Right atrium auricular region (tissue), 2 donors: ENCODE data around the gene TMEM63B. TPM values are rescaled to one million over a fixed set of nuclear protein-coding genes. Genes with fewer than 3 reads are reported as not detected.
A peak's percentile ranks its signal among the peaks of the same experiment; 100 is the strongest.

ENCODE experiments used
- DNase-seq: peaks from one replicate; pipeline ENCODE4 v3.0.0-alpha.2; 2019; ENCODE audit warnings: low spot score
- H3K27ac ChIP-seq, 2 donors: fragments of 200-600 bp; sonication (generic); 1 replicate in 1 of 2; 2 replicates in 1 of 2; pipeline ENCODE4 v1.5.1; 2016 to 2019
- H3K27me3 ChIP-seq, 2 donors: fragments of 200-600 bp; sonication (generic); one replicate each; pipeline versions ENCODE4 v1.5.1 to v1.6.0; 2017 to 2019
- H3K36me3 ChIP-seq: fragments of 200-600 bp; sonication (generic); one replicate; pipeline ENCODE4 v1.5.1; 2016
- H3K4me1 ChIP-seq, 2 donors: fragments of 200-600 bp; sonication (generic); one replicate each; pipeline versions ENCODE4 v1.5.1 to v1.6.0; 2017 to 2019
- H3K4me3 ChIP-seq, 2 donors: fragments of 200-600 bp; sonication (generic); 1 replicate in 1 of 2; 2 replicates in 1 of 2; pipeline ENCODE4 v1.5.1; 2017 to 2019; ENCODE audit warnings: mild to moderate bottlenecking in 1 of 2, moderate library complexity in 1 of 2
- H3K9me3 ChIP-seq, 2 donors: fragments of 200-600 bp; sonication (generic); one replicate each; pipeline ENCODE4 v1.5.1; 2019
- CTCF ChIP-seq, 2 donors: fragments of 200-600 bp; sonication (generic); IDR thresholded peaks; one replicate each; pipeline ENCODE4 v1.5.1; 2019; ENCODE audit warnings: antibody characterized with exemption in 2 of 2
- total RNA-seq, 2 donors: library from RNA; depleted of rRNA; stranded (reverse); fragments of >200 nt; gene quantifications; one replicate each; pipeline ENCODE4 v1.1.0, GENCODE V29; 2016

Gene TMEM63B
- total RNA-seq, 2 donors from 2014 or later = 29.2 to 37.1 TPM

GRCh38 chr6:44099192-44099591 is 28.2 kb upstream of the TMEM63B start:
- Histone ChIP-seq H3K27me3 (no peaks in the 10 kb centered on the region), H3K27ac (no peak overlapping the region), H3K4me3 (no peak overlapping the region), H3K4me1 (peaks cover 0 to 20% of the 10 kb centered on the region in 2 donors), H3K36me3 (peaks cover 6% of the 10 kb centered on the region), H3K9me3 (no peaks in the 10 kb centered on the region)
- no peak for TF ChIP-seq CTCF (IDR thresholded peaks at IDR 0.05)
- no peak for DNase-seq

GRCh38 chr6:44100088-44100550 is 27.2 kb upstream of the TMEM63B start:
- no peak for DNase-seq
- H3K27me3 ChIP-seq = no peaks in the 10 kb centered on the region
- H3K9me3 ChIP-seq = no peaks in the 10 kb centered on the region
- H3K4me3 ChIP-seq = no peak overlapping the region
- peaks cover 0 to 28% of the 10 kb centered on the region in 2 donors for H3K4me1 ChIP-seq
- peak in 1 of 2 donors; percentile 67 for TF ChIP-seq CTCF (IDR thresholded peaks at IDR 0.05)
- H3K36me3 ChIP-seq = peaks cover 11% of the 10 kb centered on the region
- H3K27ac ChIP-seq = no peak overlapping the region

GRCh38 chr6:44101832-44102231 is 25.5 kb upstream of the TMEM63B start:
- H3K27ac ChIP-seq = no peak overlapping the region
- no peak for TF ChIP-seq CTCF (IDR thresholded peaks at IDR 0.05)
- no peak for DNase-seq
- H3K36me3 ChIP-seq = peaks cover 11% of the 10 kb centered on the region
- peaks cover 0 to 45% of the 10 kb centered on the region in 2 donors for H3K4me1 ChIP-seq
- no peaks in the 10 kb centered on the region for H3K27me3 ChIP-seq
- H3K9me3 ChIP-seq = no peaks in the 10 kb centered on the region
- no peak overlapping the region for H3K4me3 ChIP-seq

GRCh38 chr6:44102527-44102926 is 24.8 kb upstream of the TMEM63B start:
- H3K9me3 ChIP-seq = no peaks in the 10 kb centered on the region
- no peaks in the 10 kb centered on the region for H3K27me3 ChIP-seq
- no peak for DNase-seq
- no peak for TF ChIP-seq CTCF (IDR thresholded peaks at IDR 0.05)
- no peak overlapping the region for H3K4me3 ChIP-seq
- peaks cover 0 to 47% of the 10 kb centered on the region in 2 donors for H3K4me1 ChIP-seq
- H3K27ac ChIP-seq = no peak overlapping the region
- H3K36me3 ChIP-seq = peaks cover 11% of the 10 kb centered on the region

- H3K27me3 ChIP-seq = no peaks in the 10 kb centered on the region
- no peaks in the 10 kb centered on the region for H3K9me3 ChIP-seq
- peaks cover 11% of the 10 kb centered on the region for H3K36me3 ChIP-seq
- peaks cover 0 to 64% of the 10 kb centered on the region in 2 donors for H3K4me1 ChIP-seq
- no peak for TF ChIP-seq CTCF (IDR thresholded peaks at IDR 0.05)
- H3K4me3 ChIP-seq = no peak overlapping the region
- no peak for DNase-seq
- peak overlapping the region; percentile 2 to 19 for H3K27ac ChIP-seq
These were observed 22.8 kb upstream of the TMEM63B start for GRCh38 chr6:44104481-44105021.

- TF ChIP-seq CTCF (IDR thresholded peaks at IDR 0.05) = no peak
- H3K27ac ChIP-seq = peak overlapping the region; percentile 2 to 19
- no peak for DNase-seq
- H3K9me3 ChIP-seq = no peaks in the 10 kb centered on the region
- peaks cover 11% of the 10 kb centered on the region for H3K36me3 ChIP-seq
- no peak overlapping the region for H3K4me3 ChIP-seq
- no peaks in the 10 kb centered on the region for H3K27me3 ChIP-seq
- H3K4me1 ChIP-seq = peaks cover 0 to 67% of the 10 kb centered on the region in 2 donors
These were observed 22.2 kb upstream of the TMEM63B start for GRCh38 chr6:44105146-44105545.
